Thoracic aorta (tissue), 2 donors: ENCODE data around the gene FOSB. TPM values are rescaled to one million over a fixed set of nuclear protein-coding genes. Genes with fewer than 3 reads are reported as not detected.
A peak's percentile ranks its signal among the peaks of the same experiment; 100 is the strongest.

Experiments used
- ATAC-seq: fragments of 150-250 bp; one replicate; pipeline ENCODE4 v1.8.0; 2017; ENCODE audit warnings: low read depth; ENCODE audit not compliant: insufficient number of reproducible peaks, low FRiP score
- DNase-seq: peaks from one replicate; pipeline ENCODE4 v3.0.0-alpha.2; 2020; ENCODE audit warnings: low spot score
- H3K27ac ChIP-seq, 2 donors: fragments of 200-600 bp; sonication (generic); 1 replicate in 1 of 2; 2 replicates in 1 of 2; pipeline ENCODE4 v1.5.1; 2016; ENCODE audit warnings: mild to moderate bottlenecking in 2 of 2, moderate library complexity in 2 of 2
- H3K27me3 ChIP-seq: fragments of 200-600 bp; sonication (generic); replicated peaks from 2 replicates; pipeline ENCODE4 v1.6.0; 2016; ENCODE audit warnings: mild to moderate bottlenecking; ENCODE audit not compliant: insufficient read depth
- H3K36me3 ChIP-seq: fragments of 200-600 bp; sonication (generic); one replicate; pipeline ENCODE4 v1.5.1; 2016
- H3K4me1 ChIP-seq, 2 donors: fragments of 200-600 bp; sonication (generic); 1 replicate in 1 of 2; 2 replicates in 1 of 2; pipeline versions ENCODE4 v1.5.1 to v1.6.0; 2016; ENCODE audit warnings: low read depth in 2 of 2, mild to moderate bottlenecking in 1 of 2; ENCODE audit not compliant: control insufficient read depth in 1 of 2
- H3K4me3 ChIP-seq: fragments of 200-600 bp; sonication (generic); 2 replicates; pipeline ENCODE4 v1.5.1; 2016; ENCODE audit warnings: mild to moderate bottlenecking
- H3K9me3 ChIP-seq: fragments of 200-600 bp; sonication (generic); 2 replicates; pipeline ENCODE4 v1.5.1; 2016
- CTCF ChIP-seq: fragments of 200-600 bp; sonication (generic); IDR thresholded peaks from one replicate; pipeline ENCODE4 v1.5.1; 2019; ENCODE audit warnings: antibody characterized with exemption
- total RNA-seq, 2 donors: library from RNA; depleted of rRNA; stranded (reverse); fragments of >200 nt; gene quantifications; one replicate each; pipeline versions ENCODE4 v1.1.0 to v1.2.3, GENCODE V29; 2016

The FOSB gene
- total RNA-seq, 2 donors from 2014 or later = 126 to 587 TPM

GRCh38 chr19:45477186-45477585, 9.4 kb downstream of the FOSB start:
- Histone ChIP-seq H3K4me1 (peaks cover 0 to 9% of the 10 kb centered on the region in 2 donors), H3K36me3 (no peaks in the 10 kb centered on the region), H3K27ac (peak overlapping the region in 1 of 2 donors; percentile 43), H3K4me3 (no peak overlapping the region), H3K27me3 (no peaks in the 10 kb centered on the region), H3K9me3 (no peaks in the 10 kb centered on the region)
- no peak for ATAC-seq
- TF ChIP-seq CTCF = no peak
- DNase-seq = no peak

GRCh38 chr19:45477713-45478453, 10.1 kb downstream of the FOSB start:
- H3K27me3 ChIP-seq = no peaks in the 10 kb centered on the region
- DNase-seq (no peak), ATAC-seq (peak; percentile 17)
- H3K36me3 ChIP-seq = no peaks in the 10 kb centered on the region
- TF ChIP-seq CTCF = no peak
- H3K9me3 ChIP-seq = no peaks in the 10 kb centered on the region
- peak overlapping the region; percentile 72 for H3K4me3 ChIP-seq
- peak overlapping the region; percentile 95 to 99 for H3K27ac ChIP-seq
- peaks cover 0 to 9% of the 10 kb centered on the region in 2 donors for H3K4me1 ChIP-seq

GRCh38 chr19:45478454-45479238, 10.8 kb downstream of the FOSB start:
- Histone ChIP-seq H3K4me3 (peak overlapping the region; percentile 72), H3K9me3 (no peaks in the 10 kb centered on the region), H3K36me3 (no peaks in the 10 kb centered on the region), H3K27me3 (no peaks in the 10 kb centered on the region), H3K4me1 (peaks cover 0 to 9% of the 10 kb centered on the region in 2 donors), H3K27ac (peak overlapping the region; percentile 95 to 99)
- peak; percentile 97 for TF ChIP-seq CTCF
- ATAC-seq (peak; percentile 68), DNase-seq (peak; percentile 63)

- Histone ChIP-seq H3K27ac (no peak overlapping the region), H3K9me3 (no peaks in the 10 kb centered on the region), H3K36me3 (no peaks in the 10 kb centered on the region), H3K27me3 (no peaks in the 10 kb centered on the region), H3K4me3 (no peak overlapping the region), H3K4me1 (peaks cover 0 to under 1% of the 10 kb centered on the region in 2 donors)
- no peak for TF ChIP-seq CTCF
- no peak for DNase-seq
- no peak for ATAC-seq
Measured at GRCh38 chr19:45483033-45483432, 15.2 kb downstream of the FOSB start.

- no peaks in the 10 kb centered on the region for H3K36me3 ChIP-seq
Measured at GRCh38 chr19:45484273-45484945, 16.6 kb downstream of the FOSB start.

More at GRCh38 chr19:45484273-45484945, 16.6 kb downstream of the FOSB start:
- ATAC-seq = no peak
- no peaks in the 10 kb centered on the region for H3K27me3 ChIP-seq
- TF ChIP-seq CTCF = no peak
- DNase-seq = no peak
- H3K9me3 ChIP-seq = no peaks in the 10 kb centered on the region
- no peak overlapping the region for H3K4me3 ChIP-seq
- no peaks in the 10 kb centered on the region for H3K4me1 ChIP-seq
- no peak overlapping the region for H3K27ac ChIP-seq
